SU-DHL-6 (cell line): ENCODE data around the gene UCP2.

ENCODE experiments used
- H2AFZ ChIP-seq: fragments of 200-600 bp; sonication (generic); 2 replicates; pipeline ENCODE4 v1.6.1; 2014; ENCODE audit warnings: low read depth, mild to moderate bottlenecking, moderate library complexity, mixed read lengths, antibody characterized with exemption, low read length; ENCODE audit not compliant: severe bottlenecking
- H3F3A ChIP-seq: fragments of 200-600 bp; shearing (Covaris generic); 2 replicates; pipeline ENCODE4 v1.6.0; 2016; ENCODE audit warnings: antibody characterized with exemption, mild to moderate bottlenecking; ENCODE audit not compliant: insufficient read depth
- H3K27ac ChIP-seq: fragments of 200-600 bp; sonication (generic); 2 replicates; pipeline ENCODE4 v1.5.1; 2016; ENCODE audit warnings: low read depth, mild to moderate bottlenecking, low read length, moderate library complexity, mixed read lengths
- H3K27me3 ChIP-seq: fragments of 200-600 bp; sonication (generic), shearing (Covaris generic); 2 replicates; pipeline ENCODE4 v1.6.0; 2014; ENCODE audit warnings: mild to moderate bottlenecking, low read length
- H3K36me3 ChIP-seq: fragments of 200-600 bp; sonication (generic); 2 replicates; pipeline ENCODE4 v1.6.1; 2014; ENCODE audit warnings: mild to moderate bottlenecking, low read length, mixed read lengths
- H3K4me2 ChIP-seq: fragments of 300-600, 200-600 bp; shearing (Covaris generic), sonication (generic); 2 replicates; pipeline ENCODE4 v1.6.0; 2014; ENCODE audit warnings: low read length, low read depth, mild to moderate bottlenecking; ENCODE audit not compliant: poor library complexity, severe bottlenecking
- H3K4me3 ChIP-seq: fragments of 200-600 bp; sonication (generic); 2 replicates; pipeline ENCODE4 v1.5.1; 2014; ENCODE audit warnings: antibody characterized with exemption, low read length, mild to moderate bottlenecking, mixed read lengths; ENCODE audit not compliant: insufficient read depth, poor library complexity, severe bottlenecking
- H3K79me2 ChIP-seq: fragments of 200-600 bp; sonication (generic); 2 replicates; pipeline ENCODE4 v1.6.1; 2014; ENCODE audit warnings: mild to moderate bottlenecking, low read length, moderate library complexity; ENCODE audit not compliant: insufficient read depth
- H3K9ac ChIP-seq: fragments of 200-600 bp; sonication (generic); 2 replicates; pipeline ENCODE4 v1.7.0; 2014; ENCODE audit warnings: mild to moderate bottlenecking, low read length
- H3K9me2 ChIP-seq: fragments of 200-600 bp; sonication (generic); replicated peaks from 2 replicates; pipeline ENCODE4 v1.6.1; 2014; ENCODE audit warnings: low read length; ENCODE audit not compliant: insufficient read depth
- H3K9me3 ChIP-seq: fragments of 200-600 bp; sonication (generic); 2 replicates; pipeline ENCODE4 v1.6.1; 2014; ENCODE audit warnings: low read length, mixed read lengths; ENCODE audit not compliant: insufficient read depth
- H4K20me1 ChIP-seq: fragments of 200-600 bp; sonication (generic); 2 replicates; pipeline ENCODE4 v1.6.1; 2014; ENCODE audit warnings: low read depth, mild to moderate bottlenecking, antibody characterized with exemption, low read length, moderate library complexity, mixed read lengths
- EZH2phosphoT487 ChIP-seq: fragments of 200-600 bp; sonication (generic), shearing (Covaris generic); conservative IDR thresholded peaks from 2 replicates; pipeline ENCODE4 v1.6.1; 2018; ENCODE audit warnings: mild to moderate bottlenecking, antibody characterized with exemption, low read length, moderate library complexity, mixed read lengths
- TF ChIP-seq, protein P1 (sequence below): fragments of 200-600 bp; sonication (generic); IDR thresholded peaks from one replicate; pipeline ENCODE4 v1.5.1; 2017; ENCODE audit warnings: antibody characterized with exemption, mild to moderate bottlenecking, low read length, moderate library complexity; ENCODE audit not compliant: insufficient read depth, poor library complexity, severe bottlenecking

The UCP2 gene

DNA sequence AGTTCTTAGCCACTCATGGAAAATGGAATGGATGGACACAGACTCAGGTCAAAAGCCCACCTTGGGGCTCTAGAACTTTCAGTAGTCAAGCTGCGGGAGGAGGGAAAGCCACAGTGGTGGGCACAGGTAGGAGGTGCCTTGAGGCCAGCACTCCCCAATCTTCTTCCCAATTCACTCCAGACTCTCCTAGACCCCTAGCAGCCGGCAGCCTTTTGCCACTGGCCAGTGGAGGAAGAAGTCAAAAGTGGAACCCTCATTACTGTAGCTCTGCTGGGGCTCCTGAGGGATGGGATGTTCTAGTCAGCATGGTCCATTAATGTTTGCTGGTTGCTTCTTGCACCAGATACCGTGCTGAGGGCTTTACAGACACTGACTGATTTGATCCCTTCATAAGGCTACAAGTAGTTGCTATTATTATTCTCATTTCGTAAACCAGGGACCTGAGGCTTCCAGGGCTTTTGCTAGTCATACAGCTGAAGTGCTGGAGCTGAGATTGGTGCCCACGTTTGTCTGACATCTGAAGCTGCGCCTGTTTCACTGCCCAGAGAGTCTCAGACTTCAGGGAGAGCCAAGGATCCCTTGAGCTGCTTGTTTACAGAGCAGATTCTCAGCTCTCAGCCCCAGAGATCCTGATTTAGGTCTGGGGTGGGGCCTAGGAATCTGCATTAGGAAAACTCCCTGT is 25.2 kb upstream of the UCP2 start:
- TF ChIP-seq, protein P1, sequence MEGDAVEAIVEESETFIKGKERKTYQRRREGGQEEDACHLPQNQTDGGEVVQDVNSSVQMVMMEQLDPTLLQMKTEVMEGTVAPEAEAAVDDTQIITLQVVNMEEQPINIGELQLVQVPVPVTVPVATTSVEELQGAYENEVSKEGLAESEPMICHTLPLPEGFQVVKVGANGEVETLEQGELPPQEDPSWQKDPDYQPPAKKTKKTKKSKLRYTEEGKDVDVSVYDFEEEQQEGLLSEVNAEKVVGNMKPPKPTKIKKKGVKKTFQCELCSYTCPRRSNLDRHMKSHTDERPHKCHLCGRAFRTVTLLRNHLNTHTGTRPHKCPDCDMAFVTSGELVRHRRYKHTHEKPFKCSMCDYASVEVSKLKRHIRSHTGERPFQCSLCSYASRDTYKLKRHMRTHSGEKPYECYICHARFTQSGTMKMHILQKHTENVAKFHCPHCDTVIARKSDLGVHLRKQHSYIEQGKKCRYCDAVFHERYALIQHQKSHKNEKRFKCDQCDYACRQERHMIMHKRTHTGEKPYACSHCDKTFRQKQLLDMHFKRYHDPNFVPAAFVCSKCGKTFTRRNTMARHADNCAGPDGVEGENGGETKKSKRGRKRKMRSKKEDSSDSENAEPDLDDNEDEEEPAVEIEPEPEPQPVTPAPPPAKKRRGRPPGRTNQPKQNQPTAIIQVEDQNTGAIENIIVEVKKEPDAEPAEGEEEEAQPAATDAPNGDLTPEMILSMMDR, result no peak
- no peak for TF ChIP-seq EZH2phosphoT487

DNA sequence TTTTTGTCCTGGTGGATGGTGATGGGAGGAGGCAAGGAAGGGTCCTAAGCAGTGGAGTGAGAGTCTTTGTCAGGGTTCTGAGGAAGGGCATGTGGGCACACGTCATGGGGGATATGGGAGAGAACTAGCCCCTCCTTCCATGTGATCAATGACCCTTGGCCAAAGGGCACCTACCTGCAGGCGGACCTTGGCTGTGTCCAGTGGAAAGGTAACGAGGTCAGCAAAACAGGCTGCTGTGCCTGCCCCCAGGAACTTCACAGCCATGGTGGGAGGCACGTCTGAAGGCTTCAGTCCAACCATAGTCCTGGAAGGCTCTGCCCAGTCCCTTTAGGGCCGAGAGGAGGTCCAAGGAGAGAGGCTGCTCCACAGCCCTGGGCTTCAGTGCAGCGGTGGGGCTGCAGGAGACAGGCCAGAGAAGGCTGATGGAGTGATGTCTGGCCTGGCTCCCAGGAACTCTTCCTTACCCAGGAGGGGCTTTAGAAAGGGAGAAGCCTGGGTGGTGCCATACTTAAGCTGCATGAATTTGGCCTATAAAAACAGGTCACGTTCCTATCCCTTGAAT is 24.2 kb upstream of the UCP2 start:
- no peak overlapping the region for H3K4me3 ChIP-seq
- no peaks in the 10 kb centered on the region for H3K9me2 ChIP-seq
- no peak overlapping the region for H3K9ac ChIP-seq
- H3K9me3 ChIP-seq, result no peaks in the 10 kb centered on the region
- no peaks in the 10 kb centered on the region for H3F3A ChIP-seq
- H2AFZ ChIP-seq, result no peak overlapping the region
- H3K27ac ChIP-seq, result no peak overlapping the region
- no peak overlapping the region for H3K4me2 ChIP-seq
- TF ChIP-seq, protein P1, result no peak
- no peak for TF ChIP-seq EZH2phosphoT487
- no peaks in the 10 kb centered on the region for H4K20me1 ChIP-seq
- no peaks in the 10 kb centered on the region for H3K36me3 ChIP-seq
- H3K27me3 ChIP-seq, result no peaks in the 10 kb centered on the region
- no peaks in the 10 kb centered on the region for H3K79me2 ChIP-seq

More for the DNA sequence above, 25.2 kb upstream of the UCP2 start:
- Histone ChIP-seq H3K9me2 (no peaks in the 10 kb centered on the region), H3K9ac (no peak overlapping the region), H4K20me1 (no peaks in the 10 kb centered on the region), H3K36me3 (no peaks in the 10 kb centered on the region), H3F3A (no peaks in the 10 kb centered on the region), H3K27me3 (no peaks in the 10 kb centered on the region), H3K27ac (no peak overlapping the region), H3K9me3 (no peaks in the 10 kb centered on the region), H3K4me3 (no peak overlapping the region), H3K79me2 (no peaks in the 10 kb centered on the region), H3K4me2 (no peak overlapping the region), H2AFZ (no peak overlapping the region)

DNA sequence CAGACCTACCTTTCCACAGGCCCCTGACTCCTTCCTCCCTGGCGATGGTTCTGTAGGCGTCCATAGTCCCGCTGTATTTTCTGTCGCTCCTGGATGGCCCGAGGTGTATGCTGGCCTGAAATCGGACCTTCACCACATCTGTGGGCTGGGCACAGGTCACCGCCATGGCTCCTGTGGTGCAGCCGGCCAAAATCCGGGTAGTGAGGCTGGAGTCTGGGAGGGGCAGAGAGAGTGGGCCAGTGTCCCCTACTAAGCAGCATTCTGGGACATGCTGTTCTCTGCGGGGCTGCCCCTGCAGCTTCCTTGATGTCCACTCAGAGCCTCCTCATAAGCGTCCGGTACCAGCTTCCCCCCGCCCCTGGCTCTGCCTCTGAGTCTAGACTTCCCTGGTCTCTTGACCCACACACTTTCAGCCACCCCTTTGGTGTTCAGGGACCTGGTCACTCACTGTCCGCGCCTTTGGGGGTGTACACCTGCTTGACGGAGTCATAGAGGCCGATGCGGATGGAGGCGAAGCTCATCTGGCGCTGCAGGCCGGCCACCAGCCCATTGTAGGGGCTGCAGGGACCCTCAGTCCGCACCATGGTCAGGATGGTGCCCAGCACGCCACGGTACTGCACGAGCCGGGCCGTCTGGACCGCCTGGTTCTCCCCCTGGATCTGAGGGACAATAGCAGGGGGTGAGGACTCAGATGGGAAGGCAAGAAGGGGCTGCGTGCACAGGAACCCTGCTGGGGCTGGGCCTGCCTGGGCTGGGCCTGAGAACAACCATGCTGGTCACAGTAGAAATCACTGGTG is 23.3 kb upstream of the UCP2 start:
- H3K9ac ChIP-seq, result no peak overlapping the region
- no peaks in the 10 kb centered on the region for H3K27me3 ChIP-seq
- no peak overlapping the region for H2AFZ ChIP-seq
- H3K9me2 ChIP-seq, result no peaks in the 10 kb centered on the region
- H3K79me2 ChIP-seq, result no peaks in the 10 kb centered on the region
- no peaks in the 10 kb centered on the region for H3F3A ChIP-seq
- no peak overlapping the region for H3K4me2 ChIP-seq
- no peaks in the 10 kb centered on the region for H3K36me3 ChIP-seq
- H3K27ac ChIP-seq, result no peak overlapping the region
- no peak overlapping the region for H3K4me3 ChIP-seq
- TF ChIP-seq, protein P1, result no peak
- TF ChIP-seq EZH2phosphoT487, result no peak
- H3K9me3 ChIP-seq, result no peaks in the 10 kb centered on the region
- H4K20me1 ChIP-seq, result no peaks in the 10 kb centered on the region
